Panc1 (cell line): ENCODE results near the gene WWOX. TPM values are rescaled to one million over a fixed set of nuclear protein-coding genes. Genes with fewer than 3 reads are reported as not detected.

Experiments used
- ATAC-seq: fragments of 200-7000 bp; cut with Tn5 transposase; 2 replicates; pipeline ENCODE4 v1.9.1; 2020; ENCODE audit warnings: mild to moderate bottlenecking, moderate library complexity
- BruUV-seq: library from RNA; stranded (reverse); fragments of 400-500 nt; replicated peaks from 2 replicates; lab custom pipeline; 2021; lab: Mats Ljungman, UMichigan
- CTCF ChIA-PET: fragments of 300-600 bp; sonication (Branson Sonifier 250); formaldehyde crosslinking; loops from one replicate; lab custom pipeline; 2022; ENCODE audit warnings: antibody characterized with exemption; lab: Charles Lee
- POLR2A ChIA-PET: fragments of 300-600 bp; sonication (Branson Sonifier 250); formaldehyde crosslinking; loops from one replicate; lab custom pipeline; 2022; ENCODE audit warnings: antibody characterized with exemption; lab: Charles Lee
- DNase-seq: peaks from one replicate; pipeline ENCODE4 v3.0.0-alpha.2; 2010; ENCODE audit warnings: low read depth, low spot score
- H3K27ac ChIP-seq: 2 replicates; pipeline ENCODE4 v1.5.1; 2011; ENCODE audit warnings: mild to moderate bottlenecking, low read length, inconsistent platforms
- H3K27me3 ChIP-seq: fragments of 200-500 bp; sonication (Bioruptor generic); 2 replicates; pipeline ENCODE4 v1.6.0; 2014; ENCODE audit warnings: low read length, inconsistent platforms; ENCODE audit not compliant: control insufficient read depth, insufficient read depth
- H3K36me3 ChIP-seq: fragments of 200-500 bp; sonication (Bioruptor generic); 2 replicates; pipeline ENCODE4 v1.5.1; 2014; ENCODE audit warnings: inconsistent platforms, mild to moderate bottlenecking, low read length, moderate library complexity; ENCODE audit not compliant: control insufficient read depth, insufficient read depth
- H3K4me1 ChIP-seq: 2 replicates; pipeline ENCODE4 v1.5.1; 2011; ENCODE audit warnings: inconsistent platforms, mild to moderate bottlenecking, low read length, moderate library complexity; ENCODE audit not compliant: control insufficient read depth, insufficient read depth
- H3K4me3 ChIP-seq, 2 experiments: 2 replicates each; pipeline ENCODE4 v1.5.1; 2011 to 2012; ENCODE audit warnings: low read depth in 2 of 2, low read length in 2 of 2, mild to moderate bottlenecking in 2 of 2, inconsistent platforms in 1 of 2, moderate library complexity in 1 of 2
- H3K9me3 ChIP-seq: fragments of 200-500 bp; sonication (Bioruptor generic); 2 replicates; pipeline ENCODE4 v1.5.1; 2014; ENCODE audit warnings: low read depth, mild to moderate bottlenecking, inconsistent platforms, low read length, moderate library complexity; ENCODE audit not compliant: control insufficient read depth, insufficient read depth
- POLR2AphosphoS5 ChIP-seq: IDR thresholded peaks from 2 replicates; pipeline ENCODE4 v1.6.1; 2012; ENCODE audit warnings: mild to moderate bottlenecking, low read depth, low read length, moderate library complexity
- SIN3A ChIP-seq: IDR thresholded peaks from 2 replicates; pipeline ENCODE4 v1.6.1; 2012; ENCODE audit warnings: low read depth, mild to moderate bottlenecking, low read length, moderate library complexity, borderline replicate concordance; ENCODE audit not compliant: insufficient read depth
- TCF7L2 ChIP-seq: IDR thresholded peaks from 2 replicates; pipeline ENCODE4 v1.6.1; 2011; ENCODE audit warnings: mild to moderate bottlenecking, low read depth, low read length, inconsistent platforms
- in situ Hi-C: cut with HindIII; loops from 2 replicates; pipeline ENCODE4 v1.10.0; 2016; ENCODE audit warnings: low sequenced_read_pairs, low pct_unique_long_range_greater_than_20kb
- intact Hi-C: fragments of 100-400 bp; cut with micrococcal nuclease; formaldehyde crosslinking; loops from one replicate; pipeline ENCODE4 v1.10.0; 2022; ENCODE audit not compliant: unreplicated experiment
- total RNA-seq: library from RNA; stranded (reverse); gene quantifications from one replicate; pipeline ENCODE4 v1.2.1, GENCODE V29; 2021; ENCODE audit not compliant: unreplicated experiment
- TF ChIP-seq, protein P1 (sequence below), 2 experiments: IDR thresholded peaks; 2 replicates each; pipeline ENCODE4 v1.6.1; 2011 to 2012; ENCODE audit warnings: low read depth in 2 of 2, control low read depth in 1 of 2, low read length in 1 of 2, mild to moderate bottlenecking in 1 of 2, moderate library complexity in 1 of 2; ENCODE audit not compliant: insufficient read depth in 1 of 2
- TF ChIP-seq, protein P2 (sequence below): fragments of 450-650 bp; IDR thresholded peaks from 2 replicates; pipeline ENCODE4 v1.5.1; 2017; ENCODE audit warnings: mild to moderate bottlenecking

Gene WWOX
- total RNA-seq, 1 experiment from 2014 or later = 12.5 TPM

DNA sequence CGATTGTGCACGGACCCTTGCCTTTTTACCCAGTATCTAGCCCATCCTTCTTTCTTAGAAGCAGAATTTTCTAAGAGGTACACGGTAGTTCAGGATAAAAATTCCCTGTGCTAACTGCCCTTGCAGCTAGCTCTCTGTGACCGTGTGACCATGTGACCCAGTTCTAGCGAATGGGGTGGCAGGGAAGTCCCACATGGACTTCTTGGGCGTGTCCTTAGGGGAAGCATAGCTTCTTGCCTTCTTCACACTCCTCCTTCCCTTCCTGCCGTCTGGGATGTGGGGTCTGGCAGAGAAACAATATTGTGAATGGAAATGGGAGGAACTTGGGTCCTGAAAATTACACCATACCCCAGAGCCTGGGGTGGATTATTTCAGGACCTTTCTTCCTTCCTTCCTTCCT is 830.4 kb downstream of the WWOX start:
- no peaks in the 10 kb centered on the region for H3K4me1 ChIP-seq
- H3K9me3 ChIP-seq = no peaks in the 10 kb centered on the region
- DNase-seq (no peak), ATAC-seq (no peak)
- intact Hi-C loops = no loop called here
- no TSS peak for BruUV-seq
- POLR2A ChIA-PET = no interaction called here
- TF ChIP-seq, protein P1, sequence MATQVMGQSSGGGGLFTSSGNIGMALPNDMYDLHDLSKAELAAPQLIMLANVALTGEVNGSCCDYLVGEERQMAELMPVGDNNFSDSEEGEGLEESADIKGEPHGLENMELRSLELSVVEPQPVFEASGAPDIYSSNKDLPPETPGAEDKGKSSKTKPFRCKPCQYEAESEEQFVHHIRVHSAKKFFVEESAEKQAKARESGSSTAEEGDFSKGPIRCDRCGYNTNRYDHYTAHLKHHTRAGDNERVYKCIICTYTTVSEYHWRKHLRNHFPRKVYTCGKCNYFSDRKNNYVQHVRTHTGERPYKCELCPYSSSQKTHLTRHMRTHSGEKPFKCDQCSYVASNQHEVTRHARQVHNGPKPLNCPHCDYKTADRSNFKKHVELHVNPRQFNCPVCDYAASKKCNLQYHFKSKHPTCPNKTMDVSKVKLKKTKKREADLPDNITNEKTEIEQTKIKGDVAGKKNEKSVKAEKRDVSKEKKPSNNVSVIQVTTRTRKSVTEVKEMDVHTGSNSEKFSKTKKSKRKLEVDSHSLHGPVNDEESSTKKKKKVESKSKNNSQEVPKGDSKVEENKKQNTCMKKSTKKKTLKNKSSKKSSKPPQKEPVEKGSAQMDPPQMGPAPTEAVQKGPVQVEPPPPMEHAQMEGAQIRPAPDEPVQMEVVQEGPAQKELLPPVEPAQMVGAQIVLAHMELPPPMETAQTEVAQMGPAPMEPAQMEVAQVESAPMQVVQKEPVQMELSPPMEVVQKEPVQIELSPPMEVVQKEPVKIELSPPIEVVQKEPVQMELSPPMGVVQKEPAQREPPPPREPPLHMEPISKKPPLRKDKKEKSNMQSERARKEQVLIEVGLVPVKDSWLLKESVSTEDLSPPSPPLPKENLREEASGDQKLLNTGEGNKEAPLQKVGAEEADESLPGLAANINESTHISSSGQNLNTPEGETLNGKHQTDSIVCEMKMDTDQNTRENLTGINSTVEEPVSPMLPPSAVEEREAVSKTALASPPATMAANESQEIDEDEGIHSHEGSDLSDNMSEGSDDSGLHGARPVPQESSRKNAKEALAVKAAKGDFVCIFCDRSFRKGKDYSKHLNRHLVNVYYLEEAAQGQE (IDR thresholded peaks at IDR 0.05; ENCODE audit: insufficient read depth in 1 of 2, low read depth in 2 of 2, low read length in 1 of 2) = no peak
- no peak for TF ChIP-seq TCF7L2
- no peak for TF ChIP-seq SIN3A
- CTCF ChIA-PET = no interaction called here
- in situ Hi-C loops = no loop called here
- no peak overlapping the region for H3K4me3 ChIP-seq
- no peak overlapping the region for H3K27ac ChIP-seq
- H3K36me3 ChIP-seq = no peaks in the 10 kb centered on the region
- no peaks in the 10 kb centered on the region for H3K27me3 ChIP-seq

DNA sequence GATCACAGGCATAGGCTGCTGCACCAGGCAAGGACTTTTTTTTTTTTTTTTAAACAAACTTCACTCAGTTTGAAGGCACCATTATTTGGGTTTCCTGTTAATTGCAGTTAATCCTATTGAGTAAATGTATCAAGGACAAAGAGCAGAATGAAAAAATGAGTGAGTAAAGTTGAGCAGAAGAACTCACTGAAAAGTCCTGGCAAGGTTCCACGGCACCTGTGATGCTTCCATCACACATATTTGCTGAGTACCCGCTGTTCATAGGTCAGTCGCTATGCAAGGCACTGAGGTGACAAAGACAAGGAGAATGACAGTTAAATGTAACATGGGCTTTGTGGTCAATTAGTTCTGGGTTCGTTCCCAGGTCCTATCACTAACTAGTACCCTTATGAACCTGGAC is 831.1 kb downstream of the WWOX start:
- no peak overlapping the region for H3K27ac ChIP-seq
- ATAC-seq = no peak
- ChIA-PET CTCF (no interaction called here), POLR2A (no interaction called here)
- H3K9me3 ChIP-seq = no peaks in the 10 kb centered on the region
- in situ Hi-C loops = no loop called here
- DNase-seq = no peak
- H3K4me3 ChIP-seq = no peak overlapping the region
- intact Hi-C loops = no loop called here
- H3K27me3 ChIP-seq = no peaks in the 10 kb centered on the region
- no peak for TF ChIP-seq SIN3A
- no peak for TF ChIP-seq TCF7L2
- no peak for TF ChIP-seq POLR2AphosphoS5
- TF ChIP-seq, protein P2, sequence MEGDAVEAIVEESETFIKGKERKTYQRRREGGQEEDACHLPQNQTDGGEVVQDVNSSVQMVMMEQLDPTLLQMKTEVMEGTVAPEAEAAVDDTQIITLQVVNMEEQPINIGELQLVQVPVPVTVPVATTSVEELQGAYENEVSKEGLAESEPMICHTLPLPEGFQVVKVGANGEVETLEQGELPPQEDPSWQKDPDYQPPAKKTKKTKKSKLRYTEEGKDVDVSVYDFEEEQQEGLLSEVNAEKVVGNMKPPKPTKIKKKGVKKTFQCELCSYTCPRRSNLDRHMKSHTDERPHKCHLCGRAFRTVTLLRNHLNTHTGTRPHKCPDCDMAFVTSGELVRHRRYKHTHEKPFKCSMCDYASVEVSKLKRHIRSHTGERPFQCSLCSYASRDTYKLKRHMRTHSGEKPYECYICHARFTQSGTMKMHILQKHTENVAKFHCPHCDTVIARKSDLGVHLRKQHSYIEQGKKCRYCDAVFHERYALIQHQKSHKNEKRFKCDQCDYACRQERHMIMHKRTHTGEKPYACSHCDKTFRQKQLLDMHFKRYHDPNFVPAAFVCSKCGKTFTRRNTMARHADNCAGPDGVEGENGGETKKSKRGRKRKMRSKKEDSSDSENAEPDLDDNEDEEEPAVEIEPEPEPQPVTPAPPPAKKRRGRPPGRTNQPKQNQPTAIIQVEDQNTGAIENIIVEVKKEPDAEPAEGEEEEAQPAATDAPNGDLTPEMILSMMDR = no peak
- TF ChIP-seq, protein P1 (IDR thresholded peaks at IDR 0.05; ENCODE audit: insufficient read depth in 1 of 2, low read depth in 2 of 2, low read length in 1 of 2) = no peak
- H3K4me1 ChIP-seq = no peaks in the 10 kb centered on the region
- no TSS peak for BruUV-seq
- H3K36me3 ChIP-seq = no peaks in the 10 kb centered on the region
